Stimulated activated CD8-positive, alpha-beta memory T cell treated with anti-CD3 and anti-CD28 coated beads, Interleukin-7, amount 100 ng/mL, for 4 hours (primary cell): ENCODE data around the gene ARID5B.

Experiments used
- DNase-seq, 2 donors: peaks; one replicate each; pipeline ENCODE4 v3.0.0-alpha.2; 2020; ENCODE audit warnings: low read depth in 2 of 2

Gene ARID5B

GRCh38 chr10:61905837-61906561, 4.5 kb downstream of the ARID5B start:
- DNase-seq, result no peak

GRCh38 chr10:61906562-61906901, 5.0 kb downstream of the ARID5B start:
- no peak for DNase-seq

- no peak for DNase-seq
Observed at GRCh38 chr10:61907011-61907410, 5.5 kb downstream of the ARID5B start.

GRCh38 chr10:61907587-61907986, 6.1 kb downstream of the ARID5B start:
- DNase-seq, result no peak

GRCh38 chr10:61910226-61910805, 8.8 kb downstream of the ARID5B start:
- DNase-seq, result no peak

- no peak for DNase-seq
Observed at GRCh38 chr10:61910894-61911293, 9.4 kb downstream of the ARID5B start.

- no peak for DNase-seq
Observed at GRCh38 chr10:61911425-61911824, 9.9 kb downstream of the ARID5B start.

- DNase-seq, result no peak
Observed at GRCh38 chr10:61912981-61913380, 11.5 kb downstream of the ARID5B start.

GRCh38 chr10:61918140-61918539, 16.6 kb downstream of the ARID5B start:
- DNase-seq, result no peak

GRCh38 chr10:61918989-61919388, 17.5 kb downstream of the ARID5B start:
- DNase-seq, result no peak

- no peak for DNase-seq
Observed at GRCh38 chr10:61919646-61920215, 18.2 kb downstream of the ARID5B start.

- no peak for DNase-seq
Observed at GRCh38 chr10:61921143-61921542, 19.6 kb downstream of the ARID5B start.

GRCh38 chr10:61923210-61923949, 21.9 kb downstream of the ARID5B start:
- no peak for DNase-seq

GRCh38 chr10:61923950-61924274, 22.4 kb downstream of the ARID5B start:
- no peak for DNase-seq

GRCh38 chr10:61929555-61929954, 28.1 kb downstream of the ARID5B start:
- no peak for DNase-seq

GRCh38 chr10:61931620-61932332, 30.3 kb downstream of the ARID5B start:
- DNase-seq, result no peak

GRCh38 chr10:61933859-61934555, 32.5 kb downstream of the ARID5B start:
- no peak for DNase-seq

- DNase-seq, result no peak
Observed at GRCh38 chr10:61935077-61935476, 33.6 kb downstream of the ARID5B start.

GRCh38 chr10:61936770-61937169, 35.3 kb downstream of the ARID5B start:
- DNase-seq, result no peak

- no peak for DNase-seq
Observed at GRCh38 chr10:61937631-61938351, 36.3 kb downstream of the ARID5B start.

GRCh38 chr10:61939902-61940301, 38.4 kb downstream of the ARID5B start:
- DNase-seq, result no peak
